ENCODE measurements around the gene TRAK1. TPM values are rescaled to one million over a fixed set of nuclear protein-coding genes. Genes with fewer than 3 reads are reported as not detected.

Gene TRAK1
- total and polyA plus RNA-seq, 2 experiments from 2014 or later: 19.0 to 28.8 TPM

- peaks cover 11% of the 10 kb centered on the region for H3K27me3 ChIP-seq
- no peaks in the 10 kb centered on the region for H3K9me3 ChIP-seq (ENCODE audit: low read depth)
- no peaks in the 10 kb centered on the region for H3K79me2 ChIP-seq
- no peaks in the 10 kb centered on the region for H4K20me1 ChIP-seq (ENCODE audit: insufficient read depth, poor library complexity, severe bottlenecking)
- no peak overlapping the region for H2AFZ ChIP-seq
- DNase-seq (ENCODE audit: low spot score): no peak
- no peaks in the 10 kb centered on the region for H3K36me3 ChIP-seq (replicated peaks; ENCODE audit: insufficient read depth, low read depth)
- 56% methylated on average over 2 of the region's 2 CpGs for WGBS (ENCODE audit: low lambda C conversion rate, missing lambda C conversion rate)
- no peak overlapping the region for H3K27ac ChIP-seq
- no peak overlapping the region for H3K4me2 ChIP-seq
- no peak for TF ChIP-seq EZH2phosphoT487 (IDR thresholded peaks at IDR 0.05; ENCODE audit: low read depth, severe bottlenecking, unreplicated experiment)
- H3K4me3 ChIP-seq: no peak overlapping the region
- no peaks in the 10 kb centered on the region for H3K9me2 ChIP-seq (replicated peaks; ENCODE audit: insufficient read depth)
- H3K4me1 ChIP-seq (ENCODE audit: insufficient read depth): no peaks in the 10 kb centered on the region
Observed at GRCh38 chr3:42273361-42273760, 182.2 kb downstream of the TRAK1 start.

GRCh38 chr3:42274266-42274665 lies 183.1 kb downstream of the TRAK1 start:
- H3K9me3 ChIP-seq (ENCODE audit: low read depth): no peaks in the 10 kb centered on the region
- H3K36me3 ChIP-seq (replicated peaks; ENCODE audit: insufficient read depth, low read depth): no peaks in the 10 kb centered on the region
- peaks cover 5% of the 10 kb centered on the region for H3K27me3 ChIP-seq
- no peak overlapping the region for H3K4me2 ChIP-seq
- no peaks in the 10 kb centered on the region for H3K79me2 ChIP-seq
- H4K20me1 ChIP-seq (ENCODE audit: insufficient read depth, poor library complexity, severe bottlenecking): no peaks in the 10 kb centered on the region
- no peak overlapping the region for H3K4me3 ChIP-seq
- TF ChIP-seq EZH2 (IDR thresholded peaks at IDR 0.05; ENCODE audit: borderline replicate concordance) (no peak), EZH2phosphoT487 (IDR thresholded peaks at IDR 0.05; ENCODE audit: low read depth, severe bottlenecking, unreplicated experiment) (no peak), CTCF (IDR thresholded peaks at IDR 0.05; ENCODE audit: poor library complexity) (no peak)
- H3K9me2 ChIP-seq (replicated peaks; ENCODE audit: insufficient read depth): no peaks in the 10 kb centered on the region
- no peaks in the 10 kb centered on the region for H3K4me1 ChIP-seq (ENCODE audit: insufficient read depth)
- H2AFZ ChIP-seq: no peak overlapping the region
- DNase-seq (ENCODE audit: low spot score): no peak
- H3K27ac ChIP-seq: no peak overlapping the region

GRCh38 chr3:42275217-42275616 lies 184.1 kb downstream of the TRAK1 start:
- Histone ChIP-seq H3K27ac (no peak overlapping the region), H3K9me3 (ENCODE audit: low read depth) (no peaks in the 10 kb centered on the region), H3K79me2 (no peaks in the 10 kb centered on the region), H3K36me3 (replicated peaks; ENCODE audit: insufficient read depth, low read depth) (no peaks in the 10 kb centered on the region), H3K27me3 (peaks cover 1% of the 10 kb centered on the region), H2AFZ (no peak overlapping the region), H3K4me2 (no peak overlapping the region), H3K4me1 (ENCODE audit: insufficient read depth) (no peaks in the 10 kb centered on the region), H3K4me3 (no peak overlapping the region), H3K9me2 (replicated peaks; ENCODE audit: insufficient read depth) (no peaks in the 10 kb centered on the region), H4K20me1 (ENCODE audit: insufficient read depth, poor library complexity, severe bottlenecking) (no peaks in the 10 kb centered on the region)
- 67% methylated on average over 1 of the region's 1 CpG for WGBS (ENCODE audit: low lambda C conversion rate, missing lambda C conversion rate)
- DNase-seq (ENCODE audit: low spot score): no peak
- no peak for TF ChIP-seq CTCF (IDR thresholded peaks at IDR 0.05; ENCODE audit: poor library complexity)
- no peak for TF ChIP-seq EZH2phosphoT487 (IDR thresholded peaks at IDR 0.05; ENCODE audit: low read depth, severe bottlenecking, unreplicated experiment)
- no peak for TF ChIP-seq EZH2 (IDR thresholded peaks at IDR 0.05; ENCODE audit: borderline replicate concordance)

Small RNA genes within 50 kb of the gene (small RNA-seq; reads per million reads assigned to genes)
- not detected for gene RNU4-78P

Other genes starting within 250 kb of the TRAK1 start
- 6.5 and 9.1 TPM in 2 replicates for gene ULK4, start 129.3 kb upstream of the TRAK1 start, total RNA-seq
- gene ULK4, start 129.3 kb upstream of the TRAK1 start, polyA plus RNA-seq: 3.8 and 4.2 TPM in 2 replicates
- gene CCK, start 174.8 kb downstream of the TRAK1 start, total RNA-seq: 0.97 TPM in 1 of 2 replicates, not detected in the other
- 0.32 TPM in 1 of 2 replicates, not detected in the other for gene CCK, start 174.8 kb downstream of the TRAK1 start, polyA plus RNA-seq